ACC112 (cell line): Measurements from ENCODE around the gene MYOM1.
"Not testable (repeated sequence)": the region's sequence is repeated elsewhere in the genome, so short reads cannot be mapped to it uniquely, and the experiment has no call there.

Experiments used
- H2AFZ ChIP-seq: fragments of 200-600 bp; sonication (generic); one replicate; pipeline ENCODE4 v1.6.0; 2017; ENCODE audit warnings: antibody characterized with exemption, low read length; ENCODE audit not compliant: unreplicated experiment
- H3K27ac ChIP-seq: fragments of 200-600 bp; sonication (generic); 2 replicates; pipeline ENCODE4 v1.5.1; 2014; ENCODE audit warnings: low read depth, mild to moderate bottlenecking, antibody characterized with exemption, low read length, moderate library complexity
- H3K27me3 ChIP-seq: fragments of 200-600 bp; sonication (generic); 2 replicates; pipeline ENCODE4 v1.6.1; 2014; ENCODE audit warnings: mild to moderate bottlenecking, antibody characterized with exemption, low read length, moderate library complexity, mixed read lengths; ENCODE audit not compliant: insufficient read depth
- H3K36me3 ChIP-seq: fragments of 200-600 bp; sonication (generic); 2 replicates; pipeline ENCODE4 v1.6.1; 2016; ENCODE audit warnings: mild to moderate bottlenecking, antibody characterized with exemption, low read length, moderate library complexity, mixed read lengths; ENCODE audit not compliant: insufficient read depth
- H3K4me1 ChIP-seq: fragments of 200-600 bp; sonication (generic); one replicate; pipeline ENCODE4 v1.6.1; 2016; ENCODE audit warnings: low read length, mixed read lengths; ENCODE audit not compliant: insufficient read depth, unreplicated experiment, control insufficient read depth
- H3K4me3 ChIP-seq: fragments of 200-600 bp; sonication (generic); 2 replicates; pipeline ENCODE4 v1.5.1; 2014; ENCODE audit warnings: mild to moderate bottlenecking, low read depth, low read length
- H3K79me2 ChIP-seq: fragments of 200-600 bp; sonication (generic); one replicate; pipeline ENCODE4 v1.6.0; 2016; ENCODE audit warnings: low read length; ENCODE audit not compliant: control insufficient read depth, unreplicated experiment, insufficient read depth

MYOM1 gene

DNA sequence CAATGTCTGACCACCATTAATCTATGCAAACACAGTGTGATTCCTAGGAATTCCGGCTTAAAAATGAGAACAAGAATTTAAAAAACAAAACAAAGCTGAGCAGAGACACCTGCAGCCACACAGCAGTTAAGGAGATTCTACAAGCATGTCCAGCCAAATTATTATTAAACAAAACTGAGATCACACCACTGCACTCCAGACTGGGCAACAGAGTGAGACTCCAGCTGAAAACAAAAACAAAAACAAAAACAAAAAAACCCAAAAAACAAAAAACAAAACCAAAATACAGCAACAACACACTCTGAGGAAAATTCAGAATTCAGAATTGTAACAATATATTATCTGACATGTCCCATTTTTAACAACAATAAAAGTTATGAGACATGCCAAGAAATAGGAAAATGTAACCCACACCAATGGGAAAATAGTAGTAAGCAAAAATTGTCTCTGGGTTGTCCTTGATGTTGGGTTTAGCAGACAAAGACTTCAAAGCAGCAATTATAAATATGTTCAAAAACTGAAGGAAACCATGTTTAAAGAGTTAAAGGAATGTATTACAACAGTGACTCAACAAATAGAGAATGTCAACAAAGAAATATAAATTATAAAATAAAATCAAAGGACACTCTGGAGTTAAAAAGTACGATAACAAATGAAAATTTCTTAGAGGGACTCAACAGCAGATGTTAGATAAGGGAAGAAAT is 19.7 kb downstream of the MYOM1 start:
- Histone ChIP-seq H3K4me1 (no peaks in the 10 kb centered on the region), H3K27me3 (no peaks in the 10 kb centered on the region), H2AFZ (no peak overlapping the region), H3K79me2 (no peaks in the 10 kb centered on the region), H3K36me3 (peaks cover 15% of the 10 kb centered on the region), H3K4me3 (no peak overlapping the region), H3K27ac (no peak overlapping the region)

- H3K36me3 ChIP-seq, H3K4me1 ChIP-seq, H3K79me2 ChIP-seq, H3K27me3 ChIP-seq, H2AFZ ChIP-seq, H3K27ac ChIP-seq, H3K4me3 ChIP-seq: not testable (repeated sequence)
Observed at GRCh38 chr18:3198260-3198860, 21.4 kb downstream of the MYOM1 start.

GRCh38 chr18:3194947-3195612 is 24.7 kb downstream of the MYOM1 start:
- Histone ChIP-seq H3K4me3 (no peak overlapping the region), H3K79me2 (no peaks in the 10 kb centered on the region), H2AFZ (no peak overlapping the region), H3K4me1 (no peaks in the 10 kb centered on the region), H3K36me3 (no peaks in the 10 kb centered on the region), H3K27ac (no peak overlapping the region), H3K27me3 (no peaks in the 10 kb centered on the region)

DNA sequence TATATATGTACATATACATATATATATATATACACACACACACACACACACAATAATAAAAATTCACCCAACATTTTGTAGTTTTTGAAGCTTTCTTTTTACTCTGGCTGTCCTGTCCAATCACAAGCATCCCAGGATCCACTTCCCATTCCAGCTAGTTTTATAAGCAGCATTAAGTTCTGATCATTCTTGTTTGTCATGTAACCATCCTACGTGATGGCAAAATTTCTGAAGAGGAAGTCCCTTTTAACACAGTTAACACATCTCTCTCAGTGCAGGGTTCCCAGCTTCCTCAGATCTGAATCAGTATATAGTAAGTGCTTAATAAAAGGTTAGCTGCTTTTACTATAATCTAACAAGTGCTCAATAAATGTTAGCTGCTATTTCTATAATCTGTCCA is 26.4 kb downstream of the MYOM1 start:
- no peaks in the 10 kb centered on the region for H3K27me3 ChIP-seq
- no peaks in the 10 kb centered on the region for H3K79me2 ChIP-seq
- H3K27ac ChIP-seq: no peak overlapping the region
- H3K4me1 ChIP-seq: no peaks in the 10 kb centered on the region
- no peak overlapping the region for H3K4me3 ChIP-seq
- H2AFZ ChIP-seq: no peak overlapping the region
- no peaks in the 10 kb centered on the region for H3K36me3 ChIP-seq

DNA sequence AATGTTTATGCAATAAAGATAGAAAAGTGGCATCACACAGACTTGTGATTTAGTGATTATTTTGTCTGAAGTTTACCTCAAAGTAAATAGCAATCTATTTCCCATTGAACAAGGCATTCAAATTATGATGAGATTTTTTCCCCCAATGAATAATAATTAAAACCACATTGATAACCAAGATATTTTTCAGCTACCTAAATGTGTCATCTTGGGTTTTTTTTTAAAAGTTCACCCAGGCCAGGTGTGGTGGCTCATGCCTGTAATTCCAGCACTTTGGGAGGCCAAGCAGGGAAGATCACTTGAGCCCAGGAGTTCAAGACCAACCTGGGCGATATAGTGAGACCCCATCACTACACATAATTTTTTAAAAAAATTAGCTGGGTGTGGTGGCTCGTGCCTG is 27.0 kb downstream of the MYOM1 start:
- no peak overlapping the region for H3K4me3 ChIP-seq
- no peaks in the 10 kb centered on the region for H3K27me3 ChIP-seq
- no peak overlapping the region for H2AFZ ChIP-seq
- H3K4me1 ChIP-seq: no peaks in the 10 kb centered on the region
- H3K36me3 ChIP-seq: no peaks in the 10 kb centered on the region
- H3K79me2 ChIP-seq: no peaks in the 10 kb centered on the region
- no peak overlapping the region for H3K27ac ChIP-seq

GRCh38 chr18:3192286-3192685 is 27.5 kb downstream of the MYOM1 start:
- H3K4me1 ChIP-seq: no peaks in the 10 kb centered on the region
- H2AFZ ChIP-seq: no peak overlapping the region
- no peak overlapping the region for H3K4me3 ChIP-seq
- H3K27me3 ChIP-seq: no peaks in the 10 kb centered on the region
- no peaks in the 10 kb centered on the region for H3K36me3 ChIP-seq
- no peak overlapping the region for H3K27ac ChIP-seq
- H3K79me2 ChIP-seq: no peaks in the 10 kb centered on the region

DNA sequence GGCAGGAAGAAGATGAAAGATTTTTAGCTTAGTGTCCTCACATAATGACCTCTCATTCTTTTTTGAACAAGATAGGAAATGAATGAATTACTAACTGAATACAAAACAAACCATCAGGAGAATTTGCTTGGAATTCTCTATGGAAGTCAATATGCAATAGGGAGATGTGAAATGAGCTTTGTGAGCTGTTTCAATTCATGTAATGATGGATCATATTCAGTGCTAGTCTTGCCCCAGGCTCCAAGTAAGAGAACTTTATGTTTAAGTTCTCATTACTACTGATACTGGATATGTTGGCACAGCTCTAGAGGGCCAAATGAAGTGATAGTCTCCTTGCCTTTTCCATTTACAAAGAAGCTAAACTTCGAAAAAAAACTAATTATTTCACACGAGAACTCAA is 29.2 kb downstream of the MYOM1 start:
- Histone ChIP-seq H3K27me3 (no peaks in the 10 kb centered on the region), H3K4me3 (no peak overlapping the region), H3K79me2 (no peaks in the 10 kb centered on the region), H3K27ac (no peak overlapping the region), H2AFZ (no peak overlapping the region), H3K36me3 (no peaks in the 10 kb centered on the region), H3K4me1 (no peaks in the 10 kb centered on the region)

DNA sequence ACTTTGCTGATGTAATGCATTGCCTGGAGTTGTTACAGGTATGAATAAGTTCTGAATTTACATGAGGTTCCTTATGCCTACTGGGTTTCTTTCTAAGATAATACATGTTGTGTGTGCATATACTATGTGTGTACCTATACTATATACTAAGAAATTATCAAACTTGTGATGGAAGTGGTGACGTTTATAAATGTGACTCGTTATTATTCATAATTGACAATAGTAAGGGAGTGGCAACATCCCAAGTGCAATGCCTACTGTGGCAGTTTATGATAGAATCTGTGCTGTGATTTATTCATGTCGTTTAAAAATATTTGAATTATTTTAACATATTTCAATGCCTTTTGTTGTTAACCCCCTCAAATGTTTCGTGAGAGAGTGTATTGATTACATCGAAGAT is 29.9 kb downstream of the MYOM1 start:
- no peak overlapping the region for H3K4me3 ChIP-seq
- H3K36me3 ChIP-seq: no peaks in the 10 kb centered on the region
- H2AFZ ChIP-seq: no peak overlapping the region
- H3K79me2 ChIP-seq: no peaks in the 10 kb centered on the region
- H3K27me3 ChIP-seq: no peaks in the 10 kb centered on the region
- H3K4me1 ChIP-seq: no peaks in the 10 kb centered on the region
- H3K27ac ChIP-seq: no peak overlapping the region

GRCh38 chr18:3186678-3187658 is 32.8 kb downstream of the MYOM1 start:
- Histone ChIP-seq H3K36me3 (no peaks in the 10 kb centered on the region), H2AFZ (no peak overlapping the region), H3K27me3 (no peaks in the 10 kb centered on the region), H3K79me2 (no peaks in the 10 kb centered on the region), H3K4me3 (no peak overlapping the region), H3K27ac (no peak overlapping the region), H3K4me1 (no peaks in the 10 kb centered on the region)

DNA sequence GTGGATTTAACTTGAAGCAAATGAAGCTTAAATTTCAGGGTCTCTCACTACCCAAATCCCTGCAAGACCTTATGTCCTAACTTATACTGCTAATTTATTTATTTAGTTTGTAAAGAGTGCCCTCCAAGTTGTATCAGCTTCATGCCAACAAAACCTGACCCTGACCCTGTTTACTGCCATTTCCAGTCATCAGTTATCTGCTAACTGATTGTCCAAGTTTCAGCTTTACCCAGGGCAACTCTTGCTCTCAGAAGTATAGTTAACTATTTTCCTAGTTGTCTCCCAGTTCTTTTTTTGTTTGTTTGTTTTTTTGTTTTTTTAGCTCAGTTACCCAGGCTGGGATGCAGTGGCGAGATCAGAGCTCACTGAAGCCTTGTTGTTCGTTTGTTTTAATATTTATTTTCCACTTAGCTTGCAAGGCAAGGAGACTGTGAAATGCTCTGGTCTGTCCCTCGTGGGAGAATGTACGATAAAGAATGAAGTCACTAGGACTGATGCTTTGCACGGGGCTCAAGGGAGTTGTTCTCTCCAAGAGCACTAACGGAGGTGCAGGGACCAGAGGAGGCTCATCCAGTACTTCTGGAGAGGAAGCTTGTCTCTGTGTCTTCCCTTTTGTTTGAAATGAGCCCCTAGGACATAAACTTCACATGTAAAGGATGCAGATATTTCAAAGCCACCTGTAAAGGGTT is 35.3 kb downstream of the MYOM1 start:
- H3K27ac ChIP-seq: no peak overlapping the region
- H3K27me3 ChIP-seq: no peaks in the 10 kb centered on the region
- peaks cover 8% of the 10 kb centered on the region for H3K4me1 ChIP-seq
- H3K4me3 ChIP-seq: no peak overlapping the region
- H2AFZ ChIP-seq: no peak overlapping the region
- H3K36me3 ChIP-seq: no peaks in the 10 kb centered on the region
- H3K79me2 ChIP-seq: no peaks in the 10 kb centered on the region
